Vagina (tissue), 2 donors: Measurements from ENCODE around the gene LHFPL2. TPM values are rescaled to one million over a fixed set of nuclear protein-coding genes. Genes with fewer than 3 reads are reported as not detected.

ENCODE experiments used
- DNase-seq, 2 donors: peaks; one replicate each; pipeline ENCODE4 v3.0.0-alpha.2; 2017; ENCODE audit errors: extremely low spot score in 2 of 2
- H3K27ac ChIP-seq: fragments of 200-600 bp; sonication (generic); one replicate; pipeline ENCODE4 v1.5.1; 2019
- H3K27me3 ChIP-seq: fragments of 200-600 bp; sonication (generic); one replicate; pipeline ENCODE4 v1.5.1; 2019
- H3K36me3 ChIP-seq, 2 donors: fragments of 200-600 bp; sonication (generic); one replicate each; pipeline ENCODE4 v1.5.1; 2017 to 2019
- H3K4me1 ChIP-seq: fragments of 200-600 bp; sonication (generic); one replicate; pipeline ENCODE4 v1.5.1; 2019
- H3K4me3 ChIP-seq, 2 donors: fragments of 200-600 bp; sonication (generic); 1 replicate in 1 of 2; 2 replicates in 1 of 2; pipeline ENCODE4 v1.5.1; 2016 to 2019
- H3K9me3 ChIP-seq: fragments of 200-600 bp; sonication (generic); one replicate; pipeline ENCODE4 v1.5.1; 2019
- POLR2A ChIP-seq, 2 donors: fragments of 450-650 bp; IDR thresholded peaks; one replicate each; pipeline ENCODE4 v1.6.1; 2017; ENCODE audit warnings: antibody characterized with exemption in 2 of 2, mild to moderate bottlenecking in 2 of 2, moderate library complexity in 2 of 2
- POLR2AphosphoS5 ChIP-seq, 2 donors: sonication (generic); formaldehyde crosslinking; IDR thresholded peaks; one replicate each; pipeline ENCODE4 v1.9.0; 2017; ENCODE audit warnings: antibody characterized with exemption in 2 of 2, mild to moderate bottlenecking in 2 of 2, low read depth in 1 of 2; ENCODE audit not compliant: insufficient read depth in 1 of 2
- intact Hi-C: fragments of 100-400 bp; cut with DNase I; formaldehyde crosslinking; loops from one replicate; pipeline ENCODE4 v1.15.1; 2023
- total RNA-seq: library from RNA; depleted of rRNA; stranded (reverse); fragments of >200 nt; gene quantifications from one replicate; pipeline ENCODE4 v1.2.3, GENCODE V29; 2016
- TF ChIP-seq, protein P1 (sequence below), 3 experiments: fragments of 450-650 bp in 2 of 3; fragments of 200-600 bp in 1 of 3; sonication (generic) in 1 of 3; IDR thresholded peaks; one replicate each; pipeline ENCODE4 v1.5.1; 2017 to 2019; ENCODE audit warnings: antibody characterized with exemption in 3 of 3, mild to moderate bottlenecking in 2 of 3, moderate library complexity in 2 of 3

Gene LHFPL2
- total RNA-seq, 1 donor from 2014 or later = 24.8 TPM

- H3K27ac ChIP-seq = no peak overlapping the region
- no peaks in the 10 kb centered on the region for H3K27me3 ChIP-seq
- TF ChIP-seq POLR2A (IDR thresholded peaks at IDR 0.05) = no peak
- TF ChIP-seq, protein P1, sequence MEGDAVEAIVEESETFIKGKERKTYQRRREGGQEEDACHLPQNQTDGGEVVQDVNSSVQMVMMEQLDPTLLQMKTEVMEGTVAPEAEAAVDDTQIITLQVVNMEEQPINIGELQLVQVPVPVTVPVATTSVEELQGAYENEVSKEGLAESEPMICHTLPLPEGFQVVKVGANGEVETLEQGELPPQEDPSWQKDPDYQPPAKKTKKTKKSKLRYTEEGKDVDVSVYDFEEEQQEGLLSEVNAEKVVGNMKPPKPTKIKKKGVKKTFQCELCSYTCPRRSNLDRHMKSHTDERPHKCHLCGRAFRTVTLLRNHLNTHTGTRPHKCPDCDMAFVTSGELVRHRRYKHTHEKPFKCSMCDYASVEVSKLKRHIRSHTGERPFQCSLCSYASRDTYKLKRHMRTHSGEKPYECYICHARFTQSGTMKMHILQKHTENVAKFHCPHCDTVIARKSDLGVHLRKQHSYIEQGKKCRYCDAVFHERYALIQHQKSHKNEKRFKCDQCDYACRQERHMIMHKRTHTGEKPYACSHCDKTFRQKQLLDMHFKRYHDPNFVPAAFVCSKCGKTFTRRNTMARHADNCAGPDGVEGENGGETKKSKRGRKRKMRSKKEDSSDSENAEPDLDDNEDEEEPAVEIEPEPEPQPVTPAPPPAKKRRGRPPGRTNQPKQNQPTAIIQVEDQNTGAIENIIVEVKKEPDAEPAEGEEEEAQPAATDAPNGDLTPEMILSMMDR (IDR thresholded peaks at IDR 0.05) = no peak
- TF ChIP-seq POLR2AphosphoS5 (IDR thresholded peaks at IDR 0.05; ENCODE audit: insufficient read depth in 1 of 2, low read depth in 1 of 2) = no peak
- H3K36me3 ChIP-seq = no peaks in the 10 kb centered on the region
- peaks cover 44% of the 10 kb centered on the region for H3K4me1 ChIP-seq
- H3K9me3 ChIP-seq = no peaks in the 10 kb centered on the region
- no peak overlapping the region for H3K4me3 ChIP-seq
- DNase-seq = peak in 1 of 2 donors; percentile 80
- intact Hi-C loops = loop anchor here (10.0 kb wide), 1 partner anchor 307 kb away; no protein-coding TSS in a partner anchor
Measured at GRCh38 chr5:78497573-78498533, 150.7 kb downstream of the LHFPL2 start.

- Histone ChIP-seq H3K27ac (no peak overlapping the region), H3K4me1 (peaks cover 33% of the 10 kb centered on the region)
- no peak for DNase-seq
Measured at GRCh38 chr5:78496373-78496772, 152.2 kb downstream of the LHFPL2 start.

GRCh38 chr5:78495800-78496199 is 152.8 kb downstream of the LHFPL2 start:
- no peak for DNase-seq
- no peaks in the 10 kb centered on the region for H3K27me3 ChIP-seq
- no peak overlapping the region for H3K4me3 ChIP-seq
- H3K9me3 ChIP-seq = no peaks in the 10 kb centered on the region
- H3K4me1 ChIP-seq = peaks cover 33% of the 10 kb centered on the region
- H3K36me3 ChIP-seq = no peaks in the 10 kb centered on the region
- intact Hi-C loops = loop anchor here (10.0 kb wide), 1 partner anchor 309 kb away; no protein-coding TSS in a partner anchor
- H3K27ac ChIP-seq = no peak overlapping the region
- TF ChIP-seq POLR2AphosphoS5 (IDR thresholded peaks at IDR 0.05; ENCODE audit: insufficient read depth in 1 of 2, low read depth in 1 of 2) (no peak), POLR2A (IDR thresholded peaks at IDR 0.05) (no peak)
- TF ChIP-seq, protein P1 (IDR thresholded peaks at IDR 0.05) = no peak

More at GRCh38 chr5:78496373-78496772, 152.2 kb downstream of the LHFPL2 start:
- no peaks in the 10 kb centered on the region for H3K36me3 ChIP-seq
- H3K27me3 ChIP-seq = no peaks in the 10 kb centered on the region
- no peaks in the 10 kb centered on the region for H3K9me3 ChIP-seq
- H3K4me3 ChIP-seq = no peak overlapping the region
- intact Hi-C loops = loop anchor here (10.0 kb wide), 1 partner anchor 308 kb away; no protein-coding TSS in a partner anchor
- TF ChIP-seq POLR2A (IDR thresholded peaks at IDR 0.05) (no peak), POLR2AphosphoS5 (IDR thresholded peaks at IDR 0.05; ENCODE audit: insufficient read depth in 1 of 2, low read depth in 1 of 2) (no peak)
- TF ChIP-seq, protein P1 (IDR thresholded peaks at IDR 0.05) = no peak

- Histone ChIP-seq H3K4me3 (no peak overlapping the region), H3K36me3 (peaks cover 0 to 12% of the 10 kb centered on the region in 2 donors), H3K9me3 (no peaks in the 10 kb centered on the region), H3K27me3 (no peaks in the 10 kb centered on the region), H3K27ac (no peak overlapping the region), H3K4me1 (peaks cover 27% of the 10 kb centered on the region)
- intact Hi-C loops = loop anchor here (10.0 kb wide), 1 partner anchor 312 kb away; no protein-coding TSS in a partner anchor
- DNase-seq = no peak
- TF ChIP-seq POLR2AphosphoS5 (IDR thresholded peaks at IDR 0.05; ENCODE audit: insufficient read depth in 1 of 2, low read depth in 1 of 2) = no peak
- no peak for TF ChIP-seq POLR2A (IDR thresholded peaks at IDR 0.05)
- TF ChIP-seq, protein P1 (IDR thresholded peaks at IDR 0.05) = no peak
Measured at GRCh38 chr5:78492650-78493049, 155.9 kb downstream of the LHFPL2 start.
